ENCODE measurements around the gene MRPS25.
A peak's percentile ranks its signal among the peaks of the same experiment; 100 is the strongest.

MRPS25 gene

GRCh38 chr3:15099364-15100098 lies 34.4 kb upstream of the MRPS25 start:
- Histone ChIP-seq H3K27me3 (replicated peaks; ENCODE audit: control insufficient read depth, insufficient read depth, low read length) (no peaks in the 10 kb centered on the region), H3K36me3 (ENCODE audit: control insufficient read depth, insufficient read depth, low read length) (peaks cover 3% of the 10 kb centered on the region), H3K4me3 (replicated peaks; ENCODE audit: low read depth, low read length) (peak overlapping the region; percentile 81)
- no peak for TF ChIP-seq CTCF (IDR thresholded peaks at IDR 0.05; ENCODE audit: insufficient read depth, low read length, poor library complexity, severe bottlenecking)
- DNase-seq (ENCODE audit: extremely low read depth, insufficient read length), result no peak

DNA sequence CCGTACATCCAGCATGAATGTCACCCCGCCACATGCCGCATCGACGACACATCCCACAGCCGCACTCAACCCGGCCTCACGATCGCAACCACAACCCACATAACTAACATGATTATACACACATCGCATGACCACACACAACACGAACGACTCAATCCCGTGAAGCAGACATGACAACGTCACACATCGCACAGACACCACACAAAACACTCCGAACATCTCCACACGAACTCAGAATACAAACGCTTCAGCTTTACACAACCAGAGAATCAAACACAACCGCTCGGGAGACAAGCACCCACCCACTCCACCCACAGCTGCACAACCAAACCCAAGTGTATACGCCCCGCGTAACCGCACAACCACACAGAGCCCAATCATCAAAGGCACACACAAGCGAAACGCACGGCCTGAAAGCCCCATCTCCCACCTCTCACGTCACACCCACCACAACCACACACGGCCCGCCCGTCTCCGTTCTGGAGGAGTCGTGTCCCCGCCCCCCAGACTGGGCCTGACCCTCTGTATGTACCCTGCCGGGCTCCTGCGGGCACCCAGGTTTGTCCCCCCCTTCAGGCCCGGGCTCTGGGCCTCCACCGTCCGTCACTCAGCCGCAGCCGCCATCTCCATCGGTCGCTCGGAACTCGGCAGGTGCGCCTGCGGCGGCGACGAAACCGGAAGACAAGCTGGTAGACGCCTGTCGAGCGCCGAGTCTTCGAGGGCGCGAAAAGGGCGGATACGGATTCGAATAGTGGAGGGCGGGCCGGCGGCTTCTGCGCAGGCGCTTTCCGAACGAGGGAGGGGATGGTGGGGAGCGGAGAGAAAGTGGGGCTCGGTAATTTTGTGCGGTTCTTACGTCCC lies 33.6 kb upstream of the MRPS25 start, which contains the start of gene RBSN:
Gene RBSN, minus strand, starts transcription at position 646 of the 861 bp plus-strand sequence. CDS start 3,028 bp downstream, outside the sequence.
- H3K4me3 ChIP-seq (replicated peaks; ENCODE audit: low read depth, low read length), result peak within 1 kb of the TSS; percentile 81
- peak; percentile 97 for DNase-seq (ENCODE audit: extremely low read depth, insufficient read length)
- no peaks in the 10 kb centered on the region for H3K27me3 ChIP-seq (replicated peaks; ENCODE audit: control insufficient read depth, insufficient read depth, low read length)
- no peak for TF ChIP-seq CTCF (IDR thresholded peaks at IDR 0.05; ENCODE audit: insufficient read depth, low read length, poor library complexity, severe bottlenecking)
- H3K36me3 ChIP-seq (ENCODE audit: control insufficient read depth, insufficient read depth, low read length), result peaks cover 6% of the 10 kb centered on the region

- DNase-seq (ENCODE audit: extremely low read depth, insufficient read length), result peak; percentile 52
- TF ChIP-seq CTCF (IDR thresholded peaks at IDR 0.05; ENCODE audit: insufficient read depth, low read length, poor library complexity, severe bottlenecking), result no peak
- H3K27me3 ChIP-seq (replicated peaks; ENCODE audit: control insufficient read depth, insufficient read depth, low read length), result no peaks in the 10 kb centered on the region
- H3K36me3 ChIP-seq (ENCODE audit: control insufficient read depth, insufficient read depth, low read length), result peaks cover 6% of the 10 kb centered on the region
- peak overlapping the region; percentile 81 for H3K4me3 ChIP-seq (replicated peaks; ENCODE audit: low read depth, low read length)
Measured at GRCh38 chr3:15097891-15098290, 32.8 kb upstream of the MRPS25 start.

GRCh38 chr3:15096046-15096445 lies 30.9 kb upstream of the MRPS25 start:
- no peak overlapping the region for H3K4me3 ChIP-seq (replicated peaks; ENCODE audit: low read depth, low read length)
- TF ChIP-seq CTCF (IDR thresholded peaks at IDR 0.05; ENCODE audit: insufficient read depth, low read length, poor library complexity, severe bottlenecking), result no peak
- peaks cover 8% of the 10 kb centered on the region for H3K36me3 ChIP-seq (ENCODE audit: control insufficient read depth, insufficient read depth, low read length)

DNA sequence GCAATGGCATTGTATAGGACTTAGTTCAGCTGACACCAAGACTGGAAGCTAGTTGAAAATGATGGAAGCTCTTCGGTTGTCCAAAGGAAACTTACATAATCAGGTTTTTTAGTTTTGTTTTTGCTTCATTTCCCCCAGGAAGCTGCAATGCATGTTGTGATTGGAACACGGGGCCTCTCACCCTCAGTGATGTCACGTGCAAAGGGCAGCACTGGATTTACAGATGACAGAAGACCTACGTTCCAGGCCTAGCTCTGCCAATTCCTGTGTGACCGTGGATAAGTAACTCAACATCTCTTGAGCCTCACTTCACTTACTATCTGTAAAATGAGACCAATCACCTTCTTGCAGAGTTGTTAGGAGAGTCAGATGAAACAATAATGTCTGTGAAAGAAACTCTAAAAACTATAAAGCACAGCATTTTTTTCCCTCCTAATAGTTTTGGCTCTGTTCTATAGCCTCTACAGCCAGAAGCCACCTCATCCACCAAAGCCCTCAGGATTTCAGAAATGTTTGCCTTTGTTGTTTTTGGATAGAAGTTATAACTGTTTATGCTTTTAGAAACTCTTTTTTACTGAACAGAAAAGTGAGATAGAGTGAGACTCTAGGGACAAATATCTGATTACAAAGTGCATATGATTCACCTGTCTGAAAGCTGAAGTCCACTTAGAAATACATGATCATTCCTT lies 29.2 kb upstream of the MRPS25 start:
- DNase-seq (ENCODE audit: extremely low read depth, insufficient read length), result no peak
- Histone ChIP-seq H3K4me3 (replicated peaks; ENCODE audit: low read depth, low read length) (no peak overlapping the region), H3K27me3 (replicated peaks; ENCODE audit: control insufficient read depth, insufficient read depth, low read length) (no peaks in the 10 kb centered on the region), H3K36me3 (ENCODE audit: control insufficient read depth, insufficient read depth, low read length) (peaks cover 8% of the 10 kb centered on the region)
- no peak for TF ChIP-seq CTCF (IDR thresholded peaks at IDR 0.05; ENCODE audit: insufficient read depth, low read length, poor library complexity, severe bottlenecking)

More at GRCh38 chr3:15096046-15096445, 30.9 kb upstream of the MRPS25 start:
- no peaks in the 10 kb centered on the region for H3K27me3 ChIP-seq (replicated peaks; ENCODE audit: control insufficient read depth, insufficient read depth, low read length)
- DNase-seq (ENCODE audit: extremely low read depth, insufficient read length), result no peak
